OCI-LY7 (cell line): ENCODE results near the gene PNCK. TPM values are rescaled to one million over a fixed set of nuclear protein-coding genes. Genes with fewer than 3 reads are reported as not detected.
"Not testable (repeated sequence)": the region's sequence is repeated elsewhere in the genome, so short reads cannot be mapped to it uniquely, and the experiment has no call there.

Source experiments
- BruUV-seq: library from RNA; stranded (reverse); fragments of 400-500 nt; replicated peaks from 2 replicates; lab custom pipeline; 2021; lab: Mats Ljungman, UMichigan
- CTCF ChIA-PET: fragments of 300-600 bp; sonication (Branson Sonifier 250); formaldehyde crosslinking; loops from one replicate; lab custom pipeline; 2022; ENCODE audit warnings: antibody characterized with exemption; ENCODE audit not compliant: unreplicated experiment; lab: Charles Lee
- POLR2A ChIA-PET: fragments of 300-600 bp; sonication (Branson Sonifier 250); formaldehyde crosslinking; loops from one replicate; lab custom pipeline; 2022; ENCODE audit warnings: antibody characterized with exemption; lab: Charles Lee
- DNase-seq: peaks from one replicate; pipeline ENCODE4 v3.0.0-alpha.2; 2015; ENCODE audit warnings: low spot score
- H2AFZ ChIP-seq: fragments of 200-600 bp; sonication (generic), shearing (Covaris generic); 2 replicates; pipeline ENCODE4 v1.6.1; 2014; ENCODE audit warnings: mild to moderate bottlenecking, antibody characterized with exemption, low read length, moderate library complexity
- H3K27ac ChIP-seq: fragments of 200-600 bp; sonication (generic); 2 replicates; pipeline ENCODE4 v1.5.1; 2014; ENCODE audit warnings: mixed run types, low read depth, mild to moderate bottlenecking, moderate library complexity, low read length, inconsistent platforms; ENCODE audit not compliant: poor library complexity, severe bottlenecking
- H3K36me3 ChIP-seq: fragments of 200-600 bp; sonication (generic); 2 replicates; pipeline ENCODE4 v1.6.1; 2014; ENCODE audit warnings: mild to moderate bottlenecking, antibody characterized with exemption, low read length, moderate library complexity, mixed read lengths; ENCODE audit not compliant: insufficient read depth
- H3K4me1 ChIP-seq: fragments of 200-600 bp; sonication (generic); 2 replicates; pipeline ENCODE4 v1.5.1; 2014; ENCODE audit warnings: mild to moderate bottlenecking, low read length; ENCODE audit not compliant: insufficient read depth, poor library complexity, severe bottlenecking
- H3K4me2 ChIP-seq: fragments of 200-600 bp; sonication (generic); 2 replicates; pipeline ENCODE4 v1.6.1; 2014; ENCODE audit warnings: mild to moderate bottlenecking, low read length
- H3K4me3 ChIP-seq: fragments of 200-600 bp; sonication (generic); 2 replicates; pipeline ENCODE4 v1.5.1; 2014; ENCODE audit warnings: mild to moderate bottlenecking, low read depth, low read length; ENCODE audit not compliant: poor library complexity, severe bottlenecking
- H3K79me2 ChIP-seq: fragments of 200-600 bp; sonication (generic); 2 replicates; pipeline ENCODE4 v1.6.1; 2016; ENCODE audit warnings: low read depth, mild to moderate bottlenecking, low read length, moderate library complexity, mixed read lengths; ENCODE audit not compliant: insufficient read depth
- H3K9me2 ChIP-seq: fragments of 200-600 bp; sonication (generic); 2 replicates; pipeline ENCODE4 v1.6.1; 2016; ENCODE audit warnings: mild to moderate bottlenecking, low read length, mixed read lengths; ENCODE audit not compliant: insufficient read depth
- H3K9me3 ChIP-seq: fragments of 200-600 bp; sonication (generic); 2 replicates; pipeline ENCODE4 v1.6.1; 2014; ENCODE audit warnings: mild to moderate bottlenecking, mixed run types, low read length, mixed read lengths
- H4K20me1 ChIP-seq: fragments of 200-600 bp; sonication (generic); 2 replicates; pipeline ENCODE4 v1.6.1; 2014; ENCODE audit warnings: mild to moderate bottlenecking, antibody characterized with exemption, low read length, moderate library complexity, mixed read lengths; ENCODE audit not compliant: insufficient read depth
- CTCF ChIP-seq: fragments of 200-600 bp; sonication (generic); conservative IDR thresholded peaks from 2 replicates; pipeline ENCODE4 v1.5.1; 2014; ENCODE audit warnings: mild to moderate bottlenecking, antibody characterized with exemption, low read length, moderate library complexity, mixed read lengths
- EZH2phosphoT487 ChIP-seq: fragments of 200-600 bp; sonication (generic); IDR thresholded peaks from 2 replicates; pipeline ENCODE4 v1.6.1; 2018; ENCODE audit warnings: low read depth, borderline replicate concordance, mild to moderate bottlenecking, mixed run types, antibody characterized with exemption, low read length, moderate library complexity, mixed read lengths
- intact Hi-C: fragments of 100-400 bp; cut with micrococcal nuclease; formaldehyde crosslinking; loops from one replicate; pipeline ENCODE4 v1.10.0; 2022; ENCODE audit not compliant: unreplicated experiment
- total RNA-seq, 2 experiments: library from RNA; depleted of rRNA in 1 of 2; stranded (reverse); fragments of >200 nt in 1 of 2; shearing (Covaris generic) in 1 of 2; gene quantifications; 2 replicates each; pipeline ENCODE4 v1.2.3, GENCODE V29; 2014 to 2022

PNCK gene
- total RNA-seq, 2 experiments from 2014 or later: 0.19 TPM; not detected in 1

GRCh38 chrX:153699210-153699783, 25.7 kb upstream of the PNCK start:
- H3K4me3 ChIP-seq, H3K79me2 ChIP-seq, DNase-seq, CTCF ChIA-PET, H3K27ac ChIP-seq, BruUV-seq, H3K9me3 ChIP-seq, intact Hi-C loops, H4K20me1 ChIP-seq, H3K4me2 ChIP-seq, H3K36me3 ChIP-seq, H3K9me2 ChIP-seq, H2AFZ ChIP-seq, H3K4me1 ChIP-seq: not testable (repeated sequence)
- POLR2A ChIA-PET: interaction anchor here (0.5 kb wide), 1 partner anchor 728 kb away, joined by 4 read pairs; no protein-coding TSS in a partner anchor

GRCh38 chrX:153697924-153698865, 24.6 kb upstream of the PNCK start:
- intact Hi-C loops: no loop called here

GRCh38 chrX:153696986-153697722, 23.5 kb upstream of the PNCK start:
- H3K27ac ChIP-seq, BruUV-seq, H3K9me2 ChIP-seq, H3K9me3 ChIP-seq, H2AFZ ChIP-seq, CTCF ChIA-PET, H3K79me2 ChIP-seq, intact Hi-C loops, H3K4me3 ChIP-seq, POLR2A ChIA-PET, DNase-seq, H3K4me2 ChIP-seq, H3K4me1 ChIP-seq, H4K20me1 ChIP-seq, H3K36me3 ChIP-seq: not testable (repeated sequence)

More at GRCh38 chrX:153697924-153698865, 24.6 kb upstream of the PNCK start:
- POLR2A ChIA-PET: no interaction called here
- H3K27ac ChIP-seq: no peak overlapping the region
- TF ChIP-seq CTCF (no peak), EZH2phosphoT487 (no peak)
- no peaks in the 10 kb centered on the region for H3K9me3 ChIP-seq
- H3K4me1 ChIP-seq: no peaks in the 10 kb centered on the region
- BruUV-seq: no TSS peak
- no peak overlapping the region for H2AFZ ChIP-seq
- CTCF ChIA-PET: interaction anchor here (0.6 kb wide), 1 partner anchor 32 kb away, joined by 5 read pairs; no protein-coding TSS in a partner anchor
- no peaks in the 10 kb centered on the region for H4K20me1 ChIP-seq
- H3K4me3 ChIP-seq: no peak overlapping the region
- DNase-seq: no peak
- H3K9me2 ChIP-seq: no peaks in the 10 kb centered on the region
- H3K4me2 ChIP-seq: no peak overlapping the region
- 0 out of 2 replicates have a peak, but pooled peaks cover 4% of the 10 kb centered on the region for H3K36me3 ChIP-seq
- H3K79me2 ChIP-seq: no peaks in the 10 kb centered on the region

- BruUV-seq, CTCF ChIA-PET, intact Hi-C loops, H4K20me1 ChIP-seq, H3K9me2 ChIP-seq, POLR2A ChIA-PET, H3K27ac ChIP-seq, H3K4me2 ChIP-seq, H3K36me3 ChIP-seq, DNase-seq, H3K9me3 ChIP-seq, H3K79me2 ChIP-seq, H3K4me1 ChIP-seq, H3K4me3 ChIP-seq, H2AFZ ChIP-seq: not testable (repeated sequence)
Measured at GRCh38 chrX:153696538-153696937, 22.9 kb upstream of the PNCK start.
